ENCODE results near the gene RIC8B.
"Not testable (repeated sequence)": the region's sequence is repeated elsewhere in the genome, so short reads cannot be mapped to it uniquely, and the experiment has no call there.

The RIC8B gene

GRCh38 chr12:106907411-106907810 lies 132.9 kb downstream of the RIC8B start:
- peak; percentile 47 for DNase-seq

GRCh38 chr12:106907846-106908245 lies 133.4 kb downstream of the RIC8B start:
- no peak for DNase-seq

- no peak for DNase-seq
Observed at GRCh38 chr12:106908561-106908960, 134.1 kb downstream of the RIC8B start.

- peak; percentile 69 for DNase-seq
Observed at GRCh38 chr12:106910202-106910601, 135.7 kb downstream of the RIC8B start.

GRCh38 chr12:106911581-106911980 lies 137.1 kb downstream of the RIC8B start:
- DNase-seq, result no peak

- DNase-seq, result no peak
Observed at GRCh38 chr12:106913456-106913855, 139.0 kb downstream of the RIC8B start.

- peak; percentile 40 for DNase-seq
Observed at GRCh38 chr12:106914796-106915634, 140.5 kb downstream of the RIC8B start.

- DNase-seq, result no peak
Observed at GRCh38 chr12:106915635-106916026, 141.1 kb downstream of the RIC8B start.

GRCh38 chr12:106917503-106917902 lies 143.0 kb downstream of the RIC8B start:
- no peak for DNase-seq

GRCh38 chr12:106918746-106919145 lies 144.3 kb downstream of the RIC8B start:
- peak; percentile 24 for DNase-seq

GRCh38 chr12:106919910-106920544 lies 145.5 kb downstream of the RIC8B start:
- DNase-seq, result peak; percentile 58

GRCh38 chr12:106921976-106922375 lies 147.5 kb downstream of the RIC8B start:
- DNase-seq, result not testable (repeated sequence)

- DNase-seq, result not testable (repeated sequence)
Observed at GRCh38 chr12:106923594-106923993, 149.1 kb downstream of the RIC8B start.

- DNase-seq, result no peak
Observed at GRCh38 chr12:106924268-106924861, 149.9 kb downstream of the RIC8B start.

- DNase-seq, result no peak
Observed at GRCh38 chr12:106926657-106927056, 152.2 kb downstream of the RIC8B start.

- DNase-seq, result no peak
Observed at GRCh38 chr12:106934277-106934676, 159.8 kb downstream of the RIC8B start.

Measured in RPMI8226 (cell line).